IPS-20b (cell line): ENCODE measurements around the gene BRMS1L.

ENCODE experiments used
- H3K27ac ChIP-seq: one replicate; pipeline ENCODE4 v1.5.1; 2013; ENCODE audit warnings: low read length
- H3K27me3 ChIP-seq: 2 replicates; pipeline ENCODE4 v1.6.1; 2013; ENCODE audit warnings: mild to moderate bottlenecking, low read length, inconsistent platforms; ENCODE audit not compliant: insufficient read depth
- H3K36me3 ChIP-seq: 2 replicates; pipeline ENCODE4 v1.6.1; 2013; ENCODE audit warnings: low read depth, mild to moderate bottlenecking, inconsistent platforms, low read length, moderate library complexity; ENCODE audit not compliant: insufficient read depth
- H3K4me1 ChIP-seq: 2 replicates; pipeline ENCODE4 v1.6.1; 2013; ENCODE audit warnings: mild to moderate bottlenecking, control low read depth, inconsistent platforms, low read length, moderate library complexity; ENCODE audit not compliant: insufficient read depth
- H3K4me3 ChIP-seq: 2 replicates; pipeline ENCODE4 v1.5.1; 2013; ENCODE audit warnings: mild to moderate bottlenecking, low read length, inconsistent platforms
- H3K9ac ChIP-seq: 2 replicates; pipeline ENCODE4 v1.6.1; 2013; ENCODE audit warnings: low read depth, mild to moderate bottlenecking, inconsistent platforms, low read length, moderate library complexity
- H3K9me3 ChIP-seq: 2 replicates; pipeline ENCODE4 v1.6.1; 2013; ENCODE audit warnings: mild to moderate bottlenecking, low read depth, low read length, inconsistent platforms; ENCODE audit not compliant: insufficient read depth

BRMS1L gene

GRCh38 chr14:35910191-35910590, 84.1 kb downstream of the BRMS1L start:
- H3K9ac ChIP-seq, result no peak overlapping the region
- H3K9me3 ChIP-seq, result no peaks in the 10 kb centered on the region
- no peaks in the 10 kb centered on the region; the same call in 1 of the 2 replicates for H3K27me3 ChIP-seq
- no peaks in the 10 kb centered on the region for H3K4me1 ChIP-seq
- H3K36me3 ChIP-seq, result no peaks in the 10 kb centered on the region
- H3K4me3 ChIP-seq, result no peak overlapping the region
- H3K27ac ChIP-seq, result no peak overlapping the region

- no peaks in the 10 kb centered on the region for H3K36me3 ChIP-seq
- no peak overlapping the region for H3K27ac ChIP-seq
- H3K4me3 ChIP-seq, result no peak overlapping the region
- H3K9ac ChIP-seq, result no peak overlapping the region
- no peaks in the 10 kb centered on the region for H3K4me1 ChIP-seq
- H3K9me3 ChIP-seq, result no peaks in the 10 kb centered on the region
- no peaks in the 10 kb centered on the region; the same call in 1 of the 2 replicates for H3K27me3 ChIP-seq
Measured at GRCh38 chr14:35911097-35911496, 85.0 kb downstream of the BRMS1L start.

GRCh38 chr14:35915185-35915584, 89.0 kb downstream of the BRMS1L start:
- H3K9ac ChIP-seq, result no peak overlapping the region
- no peaks in the 10 kb centered on the region; the same call in 1 of the 2 replicates for H3K27me3 ChIP-seq
- no peak overlapping the region for H3K4me3 ChIP-seq
- no peaks in the 10 kb centered on the region for H3K9me3 ChIP-seq
- no peaks in the 10 kb centered on the region for H3K4me1 ChIP-seq
- no peaks in the 10 kb centered on the region for H3K36me3 ChIP-seq
- no peak overlapping the region for H3K27ac ChIP-seq

GRCh38 chr14:35915775-35916174, 89.6 kb downstream of the BRMS1L start:
- Histone ChIP-seq H3K9ac (no peak overlapping the region), H3K36me3 (no peaks in the 10 kb centered on the region), H3K4me1 (no peaks in the 10 kb centered on the region), H3K9me3 (no peaks in the 10 kb centered on the region), H3K4me3 (no peak overlapping the region), H3K27me3 (no peaks in the 10 kb centered on the region; the same call in 1 of the 2 replicates), H3K27ac (no peak overlapping the region)
